GM12878 (cell line): ENCODE data around the gene CACFD1. TPM values are rescaled to one million over a fixed set of nuclear protein-coding genes. Genes with fewer than 3 reads are reported as not detected.

Source experiments
- ATAC-seq: fragments of 200-7000 bp; cut with Tn5 transposase; 3 replicates; pipeline ENCODE4 v1.9.1; 2020; ENCODE audit warnings: mild to moderate bottlenecking, moderate library complexity
- BruUV-seq: library from RNA; stranded (reverse); fragments of 400-500 nt; replicated peaks from 2 replicates; lab custom pipeline; 2021; lab: Mats Ljungman, UMichigan
- CTCF ChIA-PET: fragments of 300-600 bp; sonication (Branson Sonifier 250); formaldehyde crosslinking; extraction: SDS; loops from one replicate; lab custom pipeline; 2021; ENCODE audit warnings: inconsistent platforms; lab: Yijun Ruan, JAX
- POLR2A ChIA-PET: fragments of 350-600 bp; formaldehyde crosslinking; extraction: SDS; loops from one replicate; lab custom pipeline; 2021; ENCODE audit warnings: inconsistent platforms; lab: Charles Lee
- RAD21 ChIA-PET: fragments of 300-600 bp; sonication (Branson Sonifier 250); formaldehyde crosslinking; loops from one replicate; lab custom pipeline; 2023; ENCODE audit warnings: antibody characterized with exemption; ENCODE audit not compliant: unreplicated experiment; lab: Charles Lee
- SMC1A ChIA-PET: fragments of 300-600 bp; sonication (Branson Sonifier 250); formaldehyde crosslinking; loops from one replicate; lab custom pipeline; 2023; ENCODE audit not compliant: unreplicated experiment, uncharacterized antibody; lab: Charles Lee
- DNase-seq: peaks from one replicate; pipeline ENCODE4 v3.0.0-alpha.2; 2011; ENCODE audit warnings: low read depth, low spot score
- FAIRE-seq: peaks from 3 replicates; lab custom pipeline; 2011; peaks lifted over from hg19 to GRCh38; lab: Jason Lieb, UNC
- H2AFZ ChIP-seq: 2 replicates; pipeline ENCODE4 v1.6.0; 2011; ENCODE audit warnings: low read depth, low read length, control low read depth; ENCODE audit not compliant: control insufficient read depth
- H3K27ac ChIP-seq: 2 replicates; pipeline ENCODE4 v1.5.1; 2011; ENCODE audit warnings: control low read depth; ENCODE audit not compliant: control insufficient read depth, insufficient read depth
- H3K27me3 ChIP-seq, 2 experiments: replicated peaks in 1 of 2; 2 replicates each; pipeline versions ENCODE4 v1.6.0 to v1.6.1; 2011; ENCODE audit warnings: low read length in 1 of 2; ENCODE audit not compliant: control insufficient read depth in 2 of 2, insufficient read depth in 2 of 2
- H3K36me3 ChIP-seq, 2 experiments: 2 replicates each; pipeline ENCODE4 v1.5.1; 2011; ENCODE audit warnings: low read length in 1 of 2; ENCODE audit not compliant: control insufficient read depth in 2 of 2, insufficient read depth in 2 of 2
- H3K4me1 ChIP-seq: 2 replicates; pipeline ENCODE4 v1.6.1; 2011; ENCODE audit warnings: mild to moderate bottlenecking, low read length, moderate library complexity, mixed read lengths; ENCODE audit not compliant: control insufficient read depth, insufficient read depth
- H3K4me2 ChIP-seq: 2 replicates; pipeline ENCODE4 v1.6.0; 2011; ENCODE audit warnings: control low read depth; ENCODE audit not compliant: control insufficient read depth, insufficient read depth
- H3K4me3 ChIP-seq: fragments of 200-600 bp; sonication (generic); 2 replicates; pipeline ENCODE4 v1.5.1; 2016
- H3K79me2 ChIP-seq: 2 replicates; pipeline ENCODE4 v1.6.0; 2011; ENCODE audit warnings: low read length; ENCODE audit not compliant: control insufficient read depth, insufficient read depth
- H3K9ac ChIP-seq: 2 replicates; pipeline ENCODE4 v1.8.0; 2011; ENCODE audit warnings: low read length, control low read depth, mixed read lengths; ENCODE audit not compliant: control insufficient read depth, insufficient read depth
- H3K9me3 ChIP-seq: replicated peaks from 3 replicates; pipeline ENCODE4 v1.5.1; 2011; ENCODE audit warnings: mild to moderate bottlenecking, low read length; ENCODE audit not compliant: control insufficient read depth, insufficient read depth
- H4K20me1 ChIP-seq: 2 replicates; pipeline ENCODE4 v1.6.0; 2011; ENCODE audit not compliant: control insufficient read depth, insufficient read depth
- CBX3 ChIP-seq: fragments of 200-600 bp; sonication (generic); IDR thresholded peaks from 2 replicates; pipeline ENCODE4 v1.6.1; 2016; ENCODE audit warnings: low read depth, borderline replicate concordance
- IKZF1 ChIP-seq: fragments of 450-650 bp; conservative IDR thresholded peaks from 2 replicates; pipeline ENCODE4 v1.6.1; 2017; ENCODE audit warnings: antibody characterized with exemption, mild to moderate bottlenecking
- IKZF2 ChIP-seq, 2 experiments: fragments of 450-650 bp; IDR thresholded peaks; 2 replicates each; pipeline ENCODE4 v1.6.1; 2017; ENCODE audit warnings: mild to moderate bottlenecking in 2 of 2, moderate library complexity in 2 of 2
- JUND ChIP-seq: IDR thresholded peaks from 2 replicates; pipeline ENCODE4 v1.6.1; 2012; ENCODE audit warnings: low read depth, mild to moderate bottlenecking, low read length, improper control_type of control experiment, moderate library complexity
- KLF5 ChIP-seq: fragments of 450-650 bp; IDR thresholded peaks from 2 replicates; pipeline ENCODE4 v1.6.1; 2014; ENCODE audit warnings: mild to moderate bottlenecking; ENCODE audit not compliant: partially characterized antibody
- PAX8 ChIP-seq: fragments of 450-650 bp; IDR thresholded peaks from 2 replicates; pipeline ENCODE4 v1.6.1; 2017; ENCODE audit warnings: mild to moderate bottlenecking, moderate library complexity
- PKNOX1 ChIP-seq: fragments of 450-650 bp; IDR thresholded peaks from 2 replicates; pipeline ENCODE4 v1.6.1; 2016; ENCODE audit warnings: mild to moderate bottlenecking
- SIN3A ChIP-seq: IDR thresholded peaks from 2 replicates; pipeline ENCODE4 v1.6.1; 2012; ENCODE audit warnings: low read depth, low read length, improper control_type of control experiment
- SIX5 ChIP-seq: IDR thresholded peaks from 2 replicates; pipeline ENCODE4 v1.6.1; 2011; ENCODE audit warnings: mild to moderate bottlenecking, low read depth, low read length, moderate library complexity; ENCODE audit not compliant: severe bottlenecking
- SMAD5 ChIP-seq: IDR thresholded peaks from 2 replicates; pipeline ENCODE4 v1.6.1; 2016; ENCODE audit warnings: antibody characterized with exemption, low read depth
- ZNF24 ChIP-seq: fragments of 450-650 bp; IDR thresholded peaks from 2 replicates; pipeline ENCODE4 v1.6.1; 2017; ENCODE audit warnings: antibody characterized with exemption, mild to moderate bottlenecking
- ZNF384 ChIP-seq: IDR thresholded peaks from 2 replicates; pipeline ENCODE4 v1.6.1; 2012; ENCODE audit warnings: low read depth, mild to moderate bottlenecking, low read length, improper control_type of control experiment, borderline replicate concordance
- ZNF592 ChIP-seq: fragments of 450-650 bp; IDR thresholded peaks from 2 replicates; pipeline ENCODE4 v1.6.1; 2017; ENCODE audit warnings: mild to moderate bottlenecking, moderate library complexity
- WGBS: methylation state at CpG from one replicate; pipeline ENCODE4 v1.1.6; 2016; ENCODE audit warnings: low lambda C conversion rate; ENCODE audit not compliant: insufficient replicate concordance, insufficient coverage; ENCODE audit errors: missing lambda C conversion rate; 5-methylcytosine and 5-hydroxymethylcytosine counted together
- in situ Hi-C: fragments of 300-500 bp; cut with MboI; formaldehyde crosslinking; loops from 9 replicates; pipeline ENCODE4 v1.14.3; 2018; ENCODE audit warnings: mixed read lengths
- intact Hi-C: fragments of 100-400 bp; cut with micrococcal nuclease; formaldehyde crosslinking; loops from one replicate; pipeline ENCODE4 v1.14.2; 2022; ENCODE audit not compliant: unreplicated experiment
- polyA plus RNA-seq, 11 experiments: library from polyadenylated mRNA; depleted of rRNA in 4 of 11; unstranded in 6 of 11; stranded (reverse) in 5 of 11; fragments of >200 nt; fragmentation: Nextera tagmentation in 4 of 11; fragmentation: Illumina TruSeq in 1 of 11; extraction: Ambion mirVana in 4 of 11; extraction: Trizol in 1 of 11; gene quantifications; 1 replicate in 1 of 11; 2 replicates in 10 of 11; pipeline versions ENCODE4 v1.2.1 to v1.2.3, GENCODE V29; 2011 to 2016; ENCODE audit warnings: inconsistent platforms in 2 of 11, missing spikeins in 2 of 11, low read depth in 1 of 11
- total RNA-seq, 4 experiments: library from RNA; depleted of rRNA in 3 of 4; stranded (reverse); fragments of >200 nt in 3 of 4; fragmentation: Illumina TruSeq in 1 of 4; extraction: Trizol in 1 of 4; gene quantifications; 2 replicates each; pipeline versions ENCODE4 v1.2.1 to v1.2.3, GENCODE V29; 2013 to 2021
- TF ChIP-seq, protein P1 (sequence below): fragments of 450-650 bp; formaldehyde crosslinking; IDR thresholded peaks from 2 replicates; pipeline ENCODE4 v1.4.0; 2022; ENCODE audit warnings: mild to moderate bottlenecking, moderate library complexity
- TF ChIP-seq, protein P2 (sequence below): fragments of 450-650 bp; conservative IDR thresholded peaks from 2 replicates; pipeline ENCODE4 v1.6.1; 2017; ENCODE audit warnings: mild to moderate bottlenecking, moderate library complexity

CACFD1 gene
- total and polyA plus RNA-seq, 10 of the 15 experiments (the other 5 are each of a cell fraction or from before 2014, with no cell fraction given), result 0.09 to 5.8 (median 1.4) TPM; not detected in 1

DNA sequence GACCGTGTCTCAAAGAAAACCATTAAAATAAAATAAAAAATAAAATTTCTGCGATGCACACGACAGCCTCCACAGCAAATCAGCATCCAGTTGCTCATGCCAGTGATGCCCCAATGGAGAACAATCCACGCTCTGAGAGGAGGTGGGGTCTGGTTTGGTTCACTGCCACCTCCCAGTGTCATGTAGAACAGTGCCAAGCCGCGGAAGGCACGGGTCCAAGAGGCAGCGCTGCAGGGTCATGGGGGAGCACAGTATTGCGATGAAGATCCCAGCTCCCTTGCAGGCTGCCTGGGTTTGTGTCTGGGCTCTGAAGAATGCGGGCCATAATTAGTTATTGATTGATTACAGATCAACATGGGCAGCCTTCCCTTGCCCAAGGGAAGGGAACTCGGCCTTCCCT is 6.1 kb upstream of the CACFD1 start:
- no peak for FAIRE-seq
- H3K27ac ChIP-seq, result no peak overlapping the region
- no peak overlapping the region for H2AFZ ChIP-seq
- H3K79me2 ChIP-seq, result no peaks in the 10 kb centered on the region
- no peak overlapping the region for H3K4me2 ChIP-seq
- H3K4me3 ChIP-seq, result no peak overlapping the region
- no TSS peak for BruUV-seq
- ATAC-seq, result no peak
- intact Hi-C loops, result no loop called here
- ChIA-PET SMC1A (interaction anchor here (0.6 kb wide), 1 partner anchor 556 kb away, joined by 3 read pairs; no protein-coding TSS in a partner anchor), RAD21 (interaction anchor here (0.9 kb wide), 1 partner anchor 14 kb away, joined by 3 read pairs; no protein-coding TSS in a partner anchor), POLR2A (no interaction called here), CTCF (interaction anchor here (1.8 kb wide), 1 partner anchor 33 kb away, joined by 5 read pairs; no protein-coding TSS in a partner anchor)
- H3K27me3 ChIP-seq, result no peaks in the 10 kb centered on the region; a peak in 2 of 4 replicates
- no peaks in the 10 kb centered on the region for H4K20me1 ChIP-seq
- H3K9me3 ChIP-seq, result no peaks in the 10 kb centered on the region
- in situ Hi-C loops, result no loop called here
- H3K4me1 ChIP-seq, result no peaks in the 10 kb centered on the region
- no peaks in the 10 kb centered on the region for H3K36me3 ChIP-seq
- DNase-seq, result no peak
- 49% methylated on average over 11 of the region's 11 CpGs for WGBS
- H3K9ac ChIP-seq, result no peak overlapping the region
- TF ChIP-seq PAX8 (no peak), IKZF1 (no peak), KLF5 (no peak), JUND (no peak), SIX5 (no peak), ZNF592 (no peak), ZNF24 (no peak), CBX3 (no peak), SMAD5 (no peak), SIN3A (no peak), PKNOX1 (no peak), IKZF2 (IDR thresholded peaks at IDR 0.05) (no peak), ZNF384 (no peak)
- TF ChIP-seq, protein P1, sequence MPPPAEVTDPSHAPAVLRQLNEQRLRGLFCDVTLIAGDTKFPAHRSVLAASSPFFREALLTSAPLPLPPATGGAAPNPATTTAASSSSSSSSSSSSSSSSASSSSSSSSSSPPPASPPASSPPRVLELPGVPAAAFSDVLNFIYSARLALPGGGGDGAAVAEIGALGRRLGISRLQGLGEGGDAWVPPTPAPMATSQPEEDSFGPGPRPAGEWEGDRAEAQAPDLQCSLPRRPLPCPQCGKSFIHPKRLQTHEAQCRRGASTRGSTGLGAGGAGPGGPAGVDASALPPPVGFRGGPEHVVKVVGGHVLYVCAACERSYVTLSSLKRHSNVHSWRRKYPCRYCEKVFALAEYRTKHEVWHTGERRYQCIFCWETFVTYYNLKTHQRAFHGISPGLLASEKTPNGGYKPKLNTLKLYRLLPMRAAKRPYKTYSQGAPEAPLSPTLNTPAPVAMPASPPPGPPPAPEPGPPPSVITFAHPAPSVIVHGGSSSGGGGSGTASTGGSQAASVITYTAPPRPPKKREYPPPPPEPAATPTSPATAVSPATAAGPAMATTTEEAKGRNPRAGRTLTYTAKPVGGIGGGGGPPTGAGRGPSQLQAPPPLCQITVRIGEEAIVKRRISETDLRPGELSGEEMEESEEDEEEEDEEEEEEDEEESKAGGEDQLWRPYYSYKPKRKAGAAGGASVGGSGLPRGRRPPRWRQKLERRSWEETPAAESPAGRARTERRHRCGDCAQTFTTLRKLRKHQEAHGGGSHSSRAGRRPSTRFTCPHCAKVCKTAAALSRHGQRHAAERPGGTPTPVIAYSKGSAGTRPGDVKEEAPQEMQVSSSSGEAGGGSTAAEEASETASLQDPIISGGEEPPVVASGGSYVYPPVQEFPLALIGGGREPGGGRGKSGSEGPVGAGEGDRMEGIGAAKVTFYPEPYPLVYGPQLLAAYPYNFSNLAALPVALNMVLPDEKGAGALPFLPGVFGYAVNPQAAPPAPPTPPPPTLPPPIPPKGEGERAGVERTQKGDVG (CRISPR knock-in tag), result no peak
- TF ChIP-seq, protein P2, sequence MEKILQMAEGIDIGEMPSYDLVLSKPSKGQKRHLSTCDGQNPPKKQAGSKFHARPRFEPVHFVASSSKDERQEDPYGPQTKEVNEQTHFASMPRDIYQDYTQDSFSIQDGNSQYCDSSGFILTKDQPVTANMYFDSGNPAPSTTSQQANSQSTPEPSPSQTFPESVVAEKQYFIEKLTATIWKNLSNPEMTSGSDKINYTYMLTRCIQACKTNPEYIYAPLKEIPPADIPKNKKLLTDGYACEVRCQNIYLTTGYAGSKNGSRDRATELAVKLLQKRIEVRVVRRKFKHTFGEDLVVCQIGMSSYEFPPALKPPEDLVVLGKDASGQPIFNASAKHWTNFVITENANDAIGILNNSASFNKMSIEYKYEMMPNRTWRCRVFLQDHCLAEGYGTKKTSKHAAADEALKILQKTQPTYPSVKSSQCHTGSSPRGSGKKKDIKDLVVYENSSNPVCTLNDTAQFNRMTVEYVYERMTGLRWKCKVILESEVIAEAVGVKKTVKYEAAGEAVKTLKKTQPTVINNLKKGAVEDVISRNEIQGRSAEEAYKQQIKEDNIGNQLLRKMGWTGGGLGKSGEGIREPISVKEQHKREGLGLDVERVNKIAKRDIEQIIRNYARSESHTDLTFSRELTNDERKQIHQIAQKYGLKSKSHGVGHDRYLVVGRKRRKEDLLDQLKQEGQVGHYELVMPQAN, result no peak
